Measurements from ENCODE around the gene CLCN2.

Gene CLCN2

GRCh38 chr3:184380627-184381260 is 19.3 kb upstream of the CLCN2 start:
- DNase-seq = no peak

- peak; percentile 5 for DNase-seq
Observed at GRCh38 chr3:184380185-184380626, 18.8 kb upstream of the CLCN2 start.

GRCh38 chr3:184379358-184380184 is 18.2 kb upstream of the CLCN2 start, which contains the start of gene CHRD:
TSS of gene CHRD (plus strand) at chr3:184380054. CDS start at chr3:184380319, 265 bp downstream.
- no peak for DNase-seq

- no peak for DNase-seq
Observed at GRCh38 chr3:184378651-184379357, 17.4 kb upstream of the CLCN2 start.

GRCh38 chr3:184377882-184378445 is 16.6 kb upstream of the CLCN2 start, which contains the start of gene THPO:
TSS of gene THPO (minus strand) at chr3:184378207. CDS start at chr3:184376259, 1,948 bp downstream.
- DNase-seq = no peak

GRCh38 chr3:184377374-184377773 is 16.0 kb upstream of the CLCN2 start:
- no peak for DNase-seq

GRCh38 chr3:184375747-184376461 is 14.5 kb upstream of the CLCN2 start:
- DNase-seq = no peak

- no peak for DNase-seq
Observed at GRCh38 chr3:184373422-184373821, 12.0 kb upstream of the CLCN2 start.

GRCh38 chr3:184372911-184373310 is 11.5 kb upstream of the CLCN2 start:
- no peak for DNase-seq

- no peak for DNase-seq
Observed at GRCh38 chr3:184372296-184372821, 11.0 kb upstream of the CLCN2 start.

GRCh38 chr3:184371570-184372018 is 10.2 kb upstream of the CLCN2 start:
- peak; percentile 22 for DNase-seq

- no peak for DNase-seq
Observed at GRCh38 chr3:184368586-184369183, 7.3 kb upstream of the CLCN2 start.

- no peak for DNase-seq
Observed at GRCh38 chr3:184368116-184368515, 6.7 kb upstream of the CLCN2 start.

- no peak for DNase-seq
Observed at GRCh38 chr3:184366619-184367289, 5.3 kb upstream of the CLCN2 start.

GRCh38 chr3:184362668-184363546 is 1.5 kb upstream of the CLCN2 start:
- peak; percentile 86 for DNase-seq

GRCh38 chr3:184361932-184362667 is 695 bp upstream of the CLCN2 start:
- DNase-seq = peak; percentile 38

- DNase-seq = no peak
Observed at GRCh38 chr3:184360929-184361531, 375 bp downstream of the CLCN2 start.

GRCh38 chr3:184360070-184360928 is 1.1 kb downstream of the CLCN2 start:
- DNase-seq = no peak

Data from effector CD8-positive, alpha-beta T cell (primary cell).